GM12872 (cell line): ENCODE results near the gene ABCA8.

ENCODE experiments used
- CTCF ChIP-seq: IDR thresholded peaks from 3 replicates; pipeline ENCODE4 v1.5.1; 2011; ENCODE audit warnings: low read depth, mild to moderate bottlenecking, low read length, moderate library complexity; ENCODE audit not compliant: insufficient read depth

ABCA8 gene

GRCh38 chr17:68955181-68955841 lies at the start of gene ABCA8:
TSS of gene ABCA8 (minus strand) at chr17:68955392. CDS start at chr17:68942034, 13,358 bp downstream.
- no peak for TF ChIP-seq CTCF

- TF ChIP-seq CTCF: no peak
These were observed 37.9 kb upstream of the ABCA8 start for GRCh38 chr17:68993112-68993511.

GRCh38 chr17:68987966-68988365 lies 32.8 kb upstream of the ABCA8 start:
- TF ChIP-seq CTCF: no peak

- no peak for TF ChIP-seq CTCF
These were observed 26.1 kb upstream of the ABCA8 start for GRCh38 chr17:68981288-68981687.

- TF ChIP-seq CTCF: no peak
These were observed 18.1 kb upstream of the ABCA8 start for GRCh38 chr17:68973098-68973846.

GRCh38 chr17:68972119-68972704 lies 17.0 kb upstream of the ABCA8 start:
- TF ChIP-seq CTCF: peak; percentile 50

GRCh38 chr17:68969101-68969500 lies 13.9 kb upstream of the ABCA8 start:
- no peak for TF ChIP-seq CTCF
